Measurements from ENCODE around the gene ARHGAP22.

The ARHGAP22 gene

DNA sequence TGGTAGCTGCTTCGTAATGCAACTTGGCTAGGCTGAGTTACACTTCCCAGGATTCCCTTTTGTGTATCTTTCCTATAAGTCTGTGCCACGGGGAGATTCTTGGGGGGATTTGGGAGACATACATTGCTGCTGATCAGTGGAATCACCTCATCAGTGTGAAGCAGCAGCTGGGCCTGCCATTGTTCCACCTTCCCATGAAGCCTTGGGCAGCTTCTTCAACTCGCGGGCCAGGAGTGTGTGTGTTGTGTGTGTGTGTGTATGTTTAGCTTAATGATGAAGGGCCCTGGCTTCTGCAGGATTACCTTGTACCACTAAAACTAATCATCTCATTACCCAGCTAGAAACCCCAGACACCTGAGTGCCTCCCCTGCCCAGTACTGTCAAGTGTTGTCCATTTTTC, 33.3 kb upstream of the ARHGAP22 start:
- DNase-seq (ENCODE audit: low read depth in 1 of 2, low spot score in 1 of 2): no peak
- Histone ChIP-seq H3K27me3 (ENCODE audit: insufficient read depth, poor library complexity, severe bottlenecking) (no peaks in the 10 kb centered on the region), H3K4me3 (replicated peaks; ENCODE audit: insufficient read depth, low read length) (no peak overlapping the region), H3K27ac (replicated peaks) (no peak overlapping the region)
- no peak for TF ChIP-seq POLR2AphosphoS5 (IDR thresholded peaks at IDR 0.05; ENCODE audit: low read depth)
- TF ChIP-seq REST (IDR thresholded peaks at IDR 0.05; ENCODE audit: insufficient replicate concordance, low read depth): no peak
- no peak for TF ChIP-seq SPI1 (IDR thresholded peaks at IDR 0.05; ENCODE audit: borderline replicate concordance, low read depth)
- TF ChIP-seq CTCF (IDR thresholded peaks at IDR 0.05; ENCODE audit: insufficient read depth, low read length): no peak
- TF ChIP-seq GABPA (IDR thresholded peaks at IDR 0.05; ENCODE audit: low read depth): no peak

- no peak for TF ChIP-seq REST (IDR thresholded peaks at IDR 0.05; ENCODE audit: insufficient replicate concordance, low read depth)
- TF ChIP-seq CTCF (IDR thresholded peaks at IDR 0.05; ENCODE audit: insufficient read depth, low read length): no peak
- no peak for TF ChIP-seq POLR2AphosphoS5 (IDR thresholded peaks at IDR 0.05; ENCODE audit: low read depth)
- no peak for TF ChIP-seq SPI1 (IDR thresholded peaks at IDR 0.05; ENCODE audit: borderline replicate concordance, low read depth)
- no peak for TF ChIP-seq GABPA (IDR thresholded peaks at IDR 0.05; ENCODE audit: low read depth)
- no peak overlapping the region for H3K27ac ChIP-seq (replicated peaks)
Observed at GRCh38 chr10:48636901-48637300, 32.0 kb upstream of the ARHGAP22 start.

GRCh38 chr10:48636231-48636630, 31.4 kb upstream of the ARHGAP22 start:
- Histone ChIP-seq H3K27ac (replicated peaks) (no peak overlapping the region), H3K27me3 (ENCODE audit: insufficient read depth, poor library complexity, severe bottlenecking) (no peaks in the 10 kb centered on the region), H3K4me3 (replicated peaks; ENCODE audit: insufficient read depth, low read length) (no peak overlapping the region)
- DNase-seq (ENCODE audit: low read depth in 1 of 2, low spot score in 1 of 2): no peak
- no peak for TF ChIP-seq REST (IDR thresholded peaks at IDR 0.05; ENCODE audit: insufficient replicate concordance, low read depth)
- no peak for TF ChIP-seq CTCF (IDR thresholded peaks at IDR 0.05; ENCODE audit: insufficient read depth, low read length)
- no peak for TF ChIP-seq POLR2AphosphoS5 (IDR thresholded peaks at IDR 0.05; ENCODE audit: low read depth)
- no peak for TF ChIP-seq SPI1 (IDR thresholded peaks at IDR 0.05; ENCODE audit: borderline replicate concordance, low read depth)
- no peak for TF ChIP-seq GABPA (IDR thresholded peaks at IDR 0.05; ENCODE audit: low read depth)

More at GRCh38 chr10:48636901-48637300, 32.0 kb upstream of the ARHGAP22 start:
- Histone ChIP-seq H3K4me3 (replicated peaks; ENCODE audit: insufficient read depth, low read length) (no peak overlapping the region), H3K27me3 (ENCODE audit: insufficient read depth, poor library complexity, severe bottlenecking) (no peaks in the 10 kb centered on the region)
- no peak for DNase-seq (ENCODE audit: low read depth in 1 of 2, low spot score in 1 of 2)
